HG02642 (cell line): ENCODE measurements around the gene SEL1L.
"Not testable (repeated sequence)": the region's sequence is repeated elsewhere in the genome, so short reads cannot be mapped to it uniquely, and the experiment has no call there.

Source experiments
- ATAC-seq: cut with Tn5 transposase; IDR thresholded peaks from one replicate; pipeline ENCODE4 v1.9.1; 2021; ENCODE audit warnings: mild to moderate bottlenecking; ENCODE audit not compliant: unreplicated experiment, poor library complexity

SEL1L gene

GRCh38 chr14:81533212-81533535, 479 bp downstream of the SEL1L start:
- ATAC-seq = no peak

DNA sequence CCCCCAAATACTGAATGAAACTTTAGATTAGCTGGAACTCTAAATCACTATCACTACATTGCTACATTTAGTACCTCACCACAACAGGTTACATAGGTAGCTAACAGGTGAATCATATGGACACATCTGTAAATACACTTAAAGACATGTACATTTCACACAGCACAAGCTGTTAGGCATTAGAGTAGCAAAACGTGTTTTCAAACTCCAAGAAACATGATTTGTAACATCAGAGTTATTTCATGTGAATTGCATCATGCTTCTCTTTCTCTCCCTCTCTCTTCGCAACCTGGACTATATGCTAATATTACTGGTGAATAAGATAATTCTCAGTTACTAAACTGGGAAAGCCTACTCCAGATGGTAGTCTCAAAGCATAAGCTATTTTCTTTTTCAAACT, 4.3 kb downstream of the SEL1L start:
- ATAC-seq = no peak

DNA sequence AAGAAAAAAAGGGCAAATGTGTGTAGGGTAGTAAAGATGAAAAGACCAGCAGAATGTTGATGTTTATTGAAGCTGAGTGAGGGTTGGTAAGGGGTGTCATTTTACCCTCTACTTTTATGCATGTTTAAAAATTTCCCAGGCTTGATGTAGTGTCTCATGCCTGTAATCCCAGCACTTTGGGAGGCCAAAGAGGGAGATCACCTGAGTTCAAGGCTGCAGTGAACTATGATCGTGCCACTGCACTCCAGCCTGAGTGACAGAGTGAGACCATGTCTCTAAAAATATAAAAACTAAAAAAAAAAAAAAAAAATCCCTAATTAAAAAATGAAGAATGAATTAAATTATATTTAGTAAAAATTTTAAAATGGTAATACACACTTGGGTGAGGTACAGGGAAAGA, 8.5 kb downstream of the SEL1L start:
- no peak for ATAC-seq

GRCh38 chr14:81523616-81524015, 10.0 kb downstream of the SEL1L start:
- peak; percentile 57 for ATAC-seq

- no peak for ATAC-seq
These were observed 10.6 kb downstream of the SEL1L start for GRCh38 chr14:81523016-81523415.

DNA sequence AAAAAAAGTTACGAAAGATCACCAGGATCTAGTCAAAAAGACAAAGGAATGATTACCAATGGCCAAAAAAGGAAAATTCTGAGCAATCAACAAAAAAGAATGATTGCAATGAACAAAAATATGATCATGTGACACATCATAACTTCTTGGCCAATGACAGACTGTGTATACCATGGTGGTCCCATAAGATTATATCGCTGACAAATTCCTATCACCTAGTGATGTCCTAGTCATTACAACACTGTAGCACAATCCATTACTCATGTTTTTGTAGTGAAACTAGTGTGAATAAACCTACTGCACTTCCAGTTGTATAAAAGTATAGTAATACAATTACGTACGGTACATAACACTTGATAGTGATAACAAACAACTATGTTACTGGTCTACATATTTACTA, 12.3 kb downstream of the SEL1L start:
- no peak for ATAC-seq

DNA sequence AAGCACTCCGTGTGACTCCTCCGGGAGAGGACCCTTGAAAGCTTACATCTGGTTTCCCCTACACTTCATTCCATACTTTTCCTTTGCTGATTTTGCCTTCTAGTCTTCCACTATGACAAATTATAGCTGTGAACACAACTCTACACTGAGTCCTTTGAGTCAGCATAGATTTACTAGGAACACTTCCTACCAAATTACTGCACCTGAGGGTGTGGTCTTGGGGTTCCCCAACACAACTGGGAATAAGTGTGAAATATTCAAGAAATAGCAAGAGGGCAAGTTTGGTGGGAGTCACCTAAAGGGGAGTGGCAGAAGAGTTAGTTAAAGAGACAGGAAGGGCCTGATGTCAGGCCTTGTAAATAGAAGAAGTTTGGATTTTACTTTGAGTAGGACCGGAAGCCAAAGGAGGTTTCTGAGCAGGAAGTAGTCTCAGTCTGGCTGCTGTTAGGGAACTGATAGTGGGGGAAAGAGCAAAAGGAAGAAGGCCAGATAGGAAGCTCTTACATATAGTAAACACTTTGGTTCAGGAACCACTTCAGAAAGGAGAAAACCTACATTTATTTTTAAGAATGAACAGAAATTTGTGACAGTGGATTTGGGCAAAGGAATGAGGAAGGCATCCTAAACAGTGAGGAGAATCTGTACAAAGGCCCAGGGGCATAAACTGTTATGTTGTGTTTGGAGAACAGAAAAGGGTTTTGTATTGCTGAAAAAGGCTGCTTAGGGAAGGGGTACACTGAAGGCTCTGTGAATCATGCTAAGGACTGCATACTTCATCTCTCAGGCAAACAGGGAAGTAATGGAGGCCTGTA, 14.2 kb downstream of the SEL1L start:
- ATAC-seq = peak; percentile 82

- ATAC-seq = no peak
These were observed 15.8 kb downstream of the SEL1L start for GRCh38 chr14:81517798-81518398.

DNA sequence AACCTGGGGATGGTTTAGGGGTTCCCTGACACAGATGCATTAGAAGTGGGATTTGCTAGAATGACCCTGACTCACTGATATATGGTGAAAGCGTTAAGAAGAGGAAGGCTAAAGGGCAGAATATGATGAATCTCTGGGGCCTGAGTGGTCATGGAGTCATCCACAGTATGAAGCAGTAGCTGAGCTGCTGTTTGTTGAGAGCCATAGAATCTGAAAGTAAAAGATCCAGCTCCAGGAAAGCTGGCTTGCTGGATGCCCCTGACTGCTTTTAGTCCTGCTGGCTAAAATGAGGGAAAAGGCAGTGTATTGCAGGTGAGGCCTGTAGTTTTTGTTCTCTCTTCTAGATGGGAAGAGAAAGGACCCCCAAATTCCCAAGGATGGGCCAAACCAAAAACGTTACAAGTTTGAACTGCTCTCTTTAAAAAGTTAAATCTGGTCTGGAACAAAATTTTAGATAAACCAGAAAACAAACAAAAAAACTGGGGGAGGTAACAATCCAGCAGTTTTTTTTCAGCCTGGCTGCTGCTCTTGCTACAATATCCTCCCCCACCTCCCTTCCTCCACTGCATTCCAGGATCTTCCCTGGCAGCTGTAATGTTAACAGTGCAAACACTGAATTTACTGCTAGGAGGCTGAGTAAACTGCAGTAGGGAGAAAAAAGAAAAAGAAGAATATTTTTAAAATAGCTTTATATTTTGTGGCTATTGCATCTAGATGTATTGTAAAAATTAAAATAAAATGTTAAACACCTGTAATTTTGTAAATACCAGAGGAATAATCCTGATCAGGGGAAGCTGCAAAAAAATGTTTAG, 16.5 kb downstream of the SEL1L start:
- ATAC-seq = no peak

GRCh38 chr14:81515927-81516326, 17.7 kb downstream of the SEL1L start:
- ATAC-seq = not testable (repeated sequence)

DNA sequence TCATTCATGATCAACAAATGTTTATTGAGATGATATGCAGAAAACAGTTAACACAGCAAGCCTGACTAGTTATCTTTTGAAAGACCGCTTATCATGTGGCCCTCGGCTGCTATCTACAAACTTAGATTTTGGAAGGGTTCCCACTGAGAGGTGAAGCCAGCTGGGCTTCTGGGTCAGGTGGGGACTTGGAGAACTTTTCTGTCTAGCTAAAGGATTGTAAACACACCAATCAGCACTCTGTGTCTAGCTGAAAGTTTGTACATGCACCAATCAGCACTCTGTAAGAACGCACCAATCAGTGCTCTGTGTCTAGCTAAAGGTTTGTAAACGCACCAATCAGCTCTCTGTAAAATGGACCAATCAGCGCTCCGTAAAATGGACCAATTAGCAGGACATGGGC, 20.8 kb downstream of the SEL1L start:
- ATAC-seq = not testable (repeated sequence)

- ATAC-seq = no peak
These were observed 22.3 kb downstream of the SEL1L start for GRCh38 chr14:81511111-81511904.

- no peak for ATAC-seq
These were observed 23.7 kb downstream of the SEL1L start for GRCh38 chr14:81509838-81510452.

- ATAC-seq = no peak
These were observed 24.3 kb downstream of the SEL1L start for GRCh38 chr14:81509321-81509720.

- no peak for ATAC-seq
These were observed 27.2 kb downstream of the SEL1L start for GRCh38 chr14:81506487-81506886.

- ATAC-seq = no peak
These were observed 28.8 kb downstream of the SEL1L start for GRCh38 chr14:81504864-81505263.

DNA sequence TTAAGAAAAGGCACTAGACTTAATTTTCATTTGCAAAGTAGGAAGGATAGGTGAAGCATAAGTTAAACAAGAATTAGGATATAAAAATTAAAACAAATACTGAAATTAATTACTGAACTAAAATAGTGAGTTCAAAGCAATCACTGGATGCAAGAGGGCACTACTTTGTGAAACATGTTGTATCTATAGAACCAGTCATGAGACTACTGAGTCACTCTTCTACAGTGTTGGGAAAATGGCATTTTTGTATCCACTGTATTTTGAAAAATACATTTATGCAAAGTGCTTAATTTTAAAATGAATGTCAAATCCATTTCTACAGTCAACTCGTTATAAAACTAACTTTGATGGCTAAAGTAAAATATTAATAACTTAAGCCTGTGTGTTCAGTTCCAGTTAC, 47.9 kb downstream of the SEL1L start:
- no peak for ATAC-seq

GRCh38 chr14:81485372-81485771, 48.3 kb downstream of the SEL1L start:
- peak; percentile 88 for ATAC-seq

GRCh38 chr14:81484120-81484519, 49.5 kb downstream of the SEL1L start:
- ATAC-seq = no peak

DNA sequence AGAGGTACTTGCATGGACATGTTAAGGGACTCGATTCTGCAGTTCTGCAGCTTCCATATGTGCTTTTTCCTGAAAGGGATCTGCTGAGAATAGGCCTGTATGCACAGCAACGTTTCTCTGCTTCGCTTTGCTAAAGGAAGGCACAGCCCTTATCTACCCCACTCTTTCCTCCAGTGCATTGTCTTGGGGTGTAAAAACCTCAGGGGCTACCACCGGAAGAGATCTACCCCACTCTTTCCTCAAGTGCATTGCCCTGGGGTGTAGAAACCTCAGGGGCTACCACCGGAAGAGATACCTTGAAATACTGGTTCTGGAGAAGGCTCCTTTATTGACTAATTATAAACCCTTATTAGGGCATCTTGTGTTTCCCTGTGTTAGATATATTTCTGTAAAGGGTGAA, 52.9 kb downstream of the SEL1L start:
- ATAC-seq = no peak
